Caco-2 (cell line): ENCODE results near the gene GRID2IP. TPM values are rescaled to one million over a fixed set of nuclear protein-coding genes. Genes with fewer than 3 reads are reported as not detected.

ENCODE experiments used
- BruUV-seq: library from RNA; stranded (reverse); fragments of 400-500 nt; replicated peaks from 2 replicates; lab custom pipeline; 2021; lab: Mats Ljungman, UMichigan
- CTCF ChIA-PET: fragments of 300-600 bp; sonication (Branson Sonifier 250); formaldehyde crosslinking; loops from one replicate; lab custom pipeline; 2022; ENCODE audit warnings: antibody characterized with exemption; lab: Charles Lee
- POLR2A ChIA-PET: fragments of 300-600 bp; sonication (Branson Sonifier 250); formaldehyde crosslinking; loops from one replicate; lab custom pipeline; 2022; ENCODE audit warnings: antibody characterized with exemption; lab: Charles Lee
- DNase-seq, 2 experiments: peaks; one replicate each; pipeline versions ENCODE4 v3.0.0 to v3.0.0-alpha.2; 2020 to 2022
- H3K27me3 ChIP-seq: replicated peaks from 2 replicates; pipeline ENCODE4 v1.6.0; 2011; ENCODE audit warnings: low read length; ENCODE audit not compliant: control insufficient read depth, insufficient read depth
- H3K36me3 ChIP-seq: 2 replicates; pipeline ENCODE4 v1.5.1; 2011; ENCODE audit warnings: low read length; ENCODE audit not compliant: control insufficient read depth, insufficient read depth
- H3K4me1 ChIP-seq: fragments of 250-450 bp; sonication (Bioruptor Pico); 2 replicates; pipeline ENCODE4 v1.5.1; 2020; ENCODE audit warnings: mild to moderate bottlenecking
- H3K4me3 ChIP-seq: 2 replicates; pipeline ENCODE4 v1.5.1; 2011; ENCODE audit warnings: low read depth, mild to moderate bottlenecking, control low read depth, low read length
- H3K9me3 ChIP-seq: fragments of 250-450 bp; sonication (Bioruptor Pico); 2 replicates; pipeline ENCODE4 v1.5.1; 2020; ENCODE audit warnings: mild to moderate bottlenecking, moderate library complexity
- H3K27ac Mint-ChIP-seq: one replicate; pipeline ENCODE4 v1.8.0; 2022; ENCODE audit warnings: mixed read lengths; ENCODE audit not compliant: unreplicated experiment
- H3K27me3 Mint-ChIP-seq: one replicate; pipeline ENCODE4 v1.8.0; 2022; ENCODE audit warnings: mixed read lengths; ENCODE audit not compliant: insufficient read depth, unreplicated experiment
- H3K36me3 Mint-ChIP-seq: one replicate; pipeline ENCODE4 v1.8.0; 2022; ENCODE audit warnings: mild to moderate bottlenecking, mixed read lengths; ENCODE audit not compliant: insufficient read depth, unreplicated experiment
- H3K4me1 Mint-ChIP-seq: one replicate; pipeline ENCODE4 v1.8.0; 2022; ENCODE audit warnings: low read depth, mixed read lengths; ENCODE audit not compliant: unreplicated experiment
- H3K4me3 Mint-ChIP-seq: one replicate; pipeline ENCODE4 v1.8.0; 2022; ENCODE audit warnings: mild to moderate bottlenecking, moderate library complexity, mixed read lengths; ENCODE audit not compliant: unreplicated experiment
- H3K9me3 Mint-ChIP-seq: one replicate; pipeline ENCODE4 v1.8.0; 2022; ENCODE audit warnings: mixed read lengths; ENCODE audit not compliant: unreplicated experiment
- intact Hi-C: fragments of 100-400 bp; cut with micrococcal nuclease; formaldehyde crosslinking; loops from one replicate; pipeline ENCODE4 v1.10.0; 2022; ENCODE audit not compliant: unreplicated experiment
- total RNA-seq: library from RNA; stranded (reverse); gene quantifications from 2 replicates; pipeline ENCODE4 v1.2.3, GENCODE V29; 2022
- TF ChIP-seq, protein P1 (sequence below), 2 experiments: fragments of 200-600 bp in 1 of 2; IDR thresholded peaks; 1 replicate in 1 of 2; 2 replicates in 1 of 2; pipeline versions ENCODE4 v1.5.1 to v1.8.0; 2011 to 2022; ENCODE audit warnings: antibody characterized with exemption in 1 of 2, control low read depth in 1 of 2, inconsistent platforms in 1 of 2, low read depth in 1 of 2, low read length in 1 of 2, mild to moderate bottlenecking in 1 of 2, moderate library complexity in 1 of 2; ENCODE audit not compliant: insufficient read depth in 1 of 2, severe bottlenecking in 1 of 2, unreplicated experiment in 1 of 2

GRID2IP gene
- total RNA-seq, 1 experiment from 2014 or later, result 0.95 TPM

DNA sequence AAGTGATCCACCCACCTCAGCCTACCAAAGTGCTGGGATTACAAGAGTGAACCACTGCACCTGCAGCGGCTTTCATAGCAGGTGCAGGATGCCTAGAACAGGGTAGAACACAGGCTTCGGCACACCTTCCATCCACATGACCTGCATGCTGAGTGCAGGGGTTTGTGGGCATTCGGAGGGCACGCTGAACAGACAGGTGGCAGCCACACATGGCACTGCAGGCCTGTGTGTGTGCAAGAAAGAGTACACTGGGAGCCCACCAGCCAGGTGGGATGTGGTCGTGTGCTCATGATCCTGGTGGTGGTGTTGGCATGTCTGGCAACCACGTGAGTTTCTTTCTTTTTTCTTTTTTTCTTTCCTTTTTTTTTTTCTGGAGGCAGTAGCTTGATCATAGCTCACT lies 38.4 kb downstream of the GRID2IP start:
- Mint-ChIP-seq H3K9me3 (no peaks in the 10 kb centered on the region), H3K4me3 (no peak overlapping the region), H3K4me1 (peaks cover 10% of the 10 kb centered on the region), H3K27me3 (no peaks in the 10 kb centered on the region), H3K36me3 (no peaks in the 10 kb centered on the region), H3K27ac (no peak overlapping the region)
- Histone ChIP-seq H3K4me3 (no peak overlapping the region), H3K36me3 (no peaks in the 10 kb centered on the region), H3K9me3 (no peaks in the 10 kb centered on the region), H3K27me3 (no peaks in the 10 kb centered on the region), H3K4me1 (no peaks in the 10 kb centered on the region)
- CTCF ChIA-PET, result no interaction called here
- TF ChIP-seq, protein P1, sequence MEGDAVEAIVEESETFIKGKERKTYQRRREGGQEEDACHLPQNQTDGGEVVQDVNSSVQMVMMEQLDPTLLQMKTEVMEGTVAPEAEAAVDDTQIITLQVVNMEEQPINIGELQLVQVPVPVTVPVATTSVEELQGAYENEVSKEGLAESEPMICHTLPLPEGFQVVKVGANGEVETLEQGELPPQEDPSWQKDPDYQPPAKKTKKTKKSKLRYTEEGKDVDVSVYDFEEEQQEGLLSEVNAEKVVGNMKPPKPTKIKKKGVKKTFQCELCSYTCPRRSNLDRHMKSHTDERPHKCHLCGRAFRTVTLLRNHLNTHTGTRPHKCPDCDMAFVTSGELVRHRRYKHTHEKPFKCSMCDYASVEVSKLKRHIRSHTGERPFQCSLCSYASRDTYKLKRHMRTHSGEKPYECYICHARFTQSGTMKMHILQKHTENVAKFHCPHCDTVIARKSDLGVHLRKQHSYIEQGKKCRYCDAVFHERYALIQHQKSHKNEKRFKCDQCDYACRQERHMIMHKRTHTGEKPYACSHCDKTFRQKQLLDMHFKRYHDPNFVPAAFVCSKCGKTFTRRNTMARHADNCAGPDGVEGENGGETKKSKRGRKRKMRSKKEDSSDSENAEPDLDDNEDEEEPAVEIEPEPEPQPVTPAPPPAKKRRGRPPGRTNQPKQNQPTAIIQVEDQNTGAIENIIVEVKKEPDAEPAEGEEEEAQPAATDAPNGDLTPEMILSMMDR (IDR thresholded peaks at IDR 0.05; ENCODE audit: insufficient read depth in 1 of 2, low read depth in 1 of 2, low read length in 1 of 2, severe bottlenecking in 1 of 2, unreplicated experiment in 1 of 2), result no peak
- DNase-seq, result no peak
- no TSS peak for BruUV-seq
- POLR2A ChIA-PET, result no interaction called here
- intact Hi-C loops, result loop anchor here (10.0 kb wide), 1 partner anchor 342 kb away; no protein-coding TSS in a partner anchor

DNA sequence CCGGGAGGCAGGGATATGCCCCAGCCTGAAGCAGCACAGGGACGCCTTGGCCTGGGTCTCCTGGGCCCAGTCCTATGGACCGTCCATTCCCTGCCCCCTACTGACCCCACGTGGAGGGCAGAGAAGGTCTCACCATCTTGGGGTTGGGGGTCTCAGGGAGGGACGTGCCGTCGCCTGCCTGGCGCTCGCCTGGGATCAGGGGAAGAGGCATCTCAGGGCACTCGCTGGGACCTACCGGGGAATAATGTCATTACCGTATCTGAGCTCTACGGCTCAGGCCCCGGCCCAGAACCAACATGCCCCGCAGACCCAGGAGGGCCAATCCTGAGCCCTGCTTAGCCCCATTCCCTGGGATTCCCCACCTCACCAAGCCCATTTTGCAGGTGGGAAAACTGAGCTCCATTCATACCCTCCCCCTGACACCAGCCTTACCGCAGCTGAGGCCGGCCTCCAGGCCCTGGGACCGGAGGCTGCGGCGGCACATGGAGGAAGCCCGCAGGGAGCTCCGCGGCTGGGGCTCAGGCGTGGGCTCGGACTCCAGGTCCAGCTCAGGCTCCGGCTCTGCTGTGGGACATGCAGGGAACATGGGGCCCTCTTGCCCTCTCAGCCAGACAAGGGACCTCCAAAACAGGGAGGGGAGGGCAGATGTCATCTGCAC lies 40.7 kb downstream of the GRID2IP start:
- no peaks in the 10 kb centered on the region for H3K4me1 ChIP-seq
- H3K36me3 Mint-ChIP-seq, result no peaks in the 10 kb centered on the region
- no peaks in the 10 kb centered on the region for H3K9me3 ChIP-seq
- H3K9me3 Mint-ChIP-seq, result no peaks in the 10 kb centered on the region
- no TSS peak for BruUV-seq
- H3K27me3 ChIP-seq, result no peaks in the 10 kb centered on the region
- H3K27me3 Mint-ChIP-seq, result no peaks in the 10 kb centered on the region
- H3K4me3 Mint-ChIP-seq, result no peak overlapping the region
- H3K27ac Mint-ChIP-seq, result no peak overlapping the region
- no peaks in the 10 kb centered on the region for H3K36me3 ChIP-seq
- DNase-seq, result no peak
- no peak overlapping the region for H3K4me3 ChIP-seq
- ChIA-PET CTCF (no interaction called here), POLR2A (interaction anchor here (0.6 kb wide), 1 partner anchor 729 kb away, joined by 3 read pairs; the partner anchor contains the start of gene RNF216)
- intact Hi-C loops, result loop anchor here (10.0 kb wide), 1 partner anchor 344 kb away; no protein-coding TSS in a partner anchor
- H3K4me1 Mint-ChIP-seq, result peaks cover 4% of the 10 kb centered on the region
- TF ChIP-seq, protein P1 (IDR thresholded peaks at IDR 0.05; ENCODE audit: insufficient read depth in 1 of 2, low read depth in 1 of 2, low read length in 1 of 2, severe bottlenecking in 1 of 2, unreplicated experiment in 1 of 2), result no peak

DNA sequence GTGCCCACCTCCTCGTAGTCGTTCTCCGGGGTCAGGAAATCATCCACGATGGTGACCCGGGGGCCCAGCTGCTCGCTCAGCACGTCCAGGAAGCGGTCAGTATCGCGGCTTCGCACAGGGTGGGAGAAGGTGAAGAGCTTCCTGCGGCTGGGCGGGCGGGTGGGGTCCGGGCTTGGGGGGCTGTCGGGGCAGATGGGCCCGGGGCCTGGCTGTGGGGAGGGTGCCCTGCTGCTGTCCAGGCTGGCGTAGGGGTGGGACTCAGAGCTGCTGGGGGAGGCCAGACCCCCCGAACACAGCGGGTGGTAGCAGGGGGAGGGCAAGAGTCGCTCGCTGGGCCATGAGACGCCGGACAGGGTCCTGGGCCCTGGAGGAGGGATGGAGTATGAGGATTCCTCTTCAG lies 42.3 kb downstream of the GRID2IP start:
- H3K27me3 ChIP-seq, result no peaks in the 10 kb centered on the region
- CTCF ChIA-PET, result no interaction called here
- BruUV-seq, result no TSS peak

More for the DNA sequence above, 42.3 kb downstream of the GRID2IP start:
- no peak overlapping the region for H3K4me3 ChIP-seq
- Mint-ChIP-seq H3K27ac (no peak overlapping the region), H3K27me3 (no peaks in the 10 kb centered on the region), H3K4me1 (peaks cover 9% of the 10 kb centered on the region), H3K4me3 (no peak overlapping the region), H3K36me3 (peaks cover 4% of the 10 kb centered on the region), H3K9me3 (no peaks in the 10 kb centered on the region)
- POLR2A ChIA-PET, result no interaction called here
- H3K4me1 ChIP-seq, result peaks cover 5% of the 10 kb centered on the region; the same call in 1 of the 2 replicates
- H3K36me3 ChIP-seq, result no peaks in the 10 kb centered on the region
- no peak for DNase-seq
- TF ChIP-seq, protein P1 (IDR thresholded peaks at IDR 0.05; ENCODE audit: insufficient read depth in 1 of 2, low read depth in 1 of 2, low read length in 1 of 2, severe bottlenecking in 1 of 2, unreplicated experiment in 1 of 2), result no peak
- H3K9me3 ChIP-seq, result no peaks in the 10 kb centered on the region
- intact Hi-C loops, result no loop called here
